Ectodermal cell (in vitro differentiated cells): ENCODE results near the gene DCAF16.

Source experiments
- H3K27ac ChIP-seq: 2 replicates; pipeline ENCODE4 v1.7.0; 2013; ENCODE audit warnings: mild to moderate bottlenecking, low read depth, low read length; ENCODE audit not compliant: insufficient read depth, poor library complexity, severe bottlenecking
- H3K27me3 ChIP-seq: 2 replicates; pipeline ENCODE4 v1.7.0; 2013; ENCODE audit warnings: mild to moderate bottlenecking, low read length; ENCODE audit not compliant: insufficient read depth, control insufficient read depth, poor library complexity, severe bottlenecking
- H3K36me3 ChIP-seq: one replicate; pipeline ENCODE4 v1.7.0; 2013; ENCODE audit warnings: low read length; ENCODE audit not compliant: control insufficient read depth, insufficient read depth
- H3K4me1 ChIP-seq: one replicate; pipeline ENCODE4 v1.7.0; 2013; ENCODE audit warnings: low read length; ENCODE audit not compliant: control insufficient read depth, insufficient read depth
- H3K4me3 ChIP-seq: 2 replicates; pipeline ENCODE4 v1.7.0; 2013; ENCODE audit warnings: low read depth, low read length, control low read depth; ENCODE audit not compliant: insufficient read depth
- H3K9me3 ChIP-seq: 2 replicates; pipeline ENCODE4 v1.7.0; 2013; ENCODE audit warnings: mild to moderate bottlenecking, low read length, moderate library complexity; ENCODE audit not compliant: control insufficient read depth
- WGBS, 2 experiments: methylation state at CpG; one replicate each; pipeline ENCODE4 v1.1.7; 2013; ENCODE audit warnings: missing lambda C conversion rate in 2 of 2; 5-methylcytosine and 5-hydroxymethylcytosine counted together

DCAF16 gene

DNA sequence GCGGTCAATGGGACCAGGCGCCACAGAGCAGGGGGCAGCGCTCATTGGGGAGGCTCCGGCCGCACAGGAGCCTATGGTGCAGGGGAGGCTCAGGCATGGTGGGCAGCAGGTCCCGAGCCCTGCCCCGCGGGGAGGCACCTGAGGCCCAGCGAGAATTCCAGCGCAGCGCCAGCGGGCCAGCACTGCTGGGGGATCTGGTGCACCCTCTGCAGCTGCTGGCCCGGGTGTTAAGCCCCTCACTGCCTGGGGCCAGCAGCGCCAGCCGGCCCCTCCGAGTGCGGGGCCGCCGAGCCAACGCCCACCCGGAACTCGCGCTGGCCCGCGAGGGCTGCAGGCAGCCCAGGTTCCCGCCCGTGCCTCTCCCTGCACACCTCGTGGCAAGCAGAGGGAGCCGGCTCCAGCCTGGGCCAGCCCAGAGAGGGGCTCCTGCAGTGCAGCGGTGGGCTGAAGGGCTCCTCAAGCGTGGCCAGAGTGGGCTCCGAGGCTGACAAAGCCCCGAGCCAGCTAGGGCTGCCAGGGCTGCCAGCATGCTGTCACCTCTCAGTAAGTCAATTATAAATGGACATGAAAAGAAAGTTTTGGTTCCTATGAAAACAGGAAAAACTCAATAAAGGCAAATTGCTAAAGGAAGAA is 43.6 kb downstream of the DCAF16 start:
- WGBS, 2 experiments, result 92 to 94% methylated on average over 33 of the region's 33 CpGs
- no peaks in the 10 kb centered on the region for H3K36me3 ChIP-seq
- H3K9me3 ChIP-seq, result no peaks in the 10 kb centered on the region
- H3K4me1 ChIP-seq, result no peaks in the 10 kb centered on the region
- no peaks in the 10 kb centered on the region for H3K27me3 ChIP-seq
- H3K4me3 ChIP-seq, result no peak overlapping the region
- H3K27ac ChIP-seq, result no peak overlapping the region

DNA sequence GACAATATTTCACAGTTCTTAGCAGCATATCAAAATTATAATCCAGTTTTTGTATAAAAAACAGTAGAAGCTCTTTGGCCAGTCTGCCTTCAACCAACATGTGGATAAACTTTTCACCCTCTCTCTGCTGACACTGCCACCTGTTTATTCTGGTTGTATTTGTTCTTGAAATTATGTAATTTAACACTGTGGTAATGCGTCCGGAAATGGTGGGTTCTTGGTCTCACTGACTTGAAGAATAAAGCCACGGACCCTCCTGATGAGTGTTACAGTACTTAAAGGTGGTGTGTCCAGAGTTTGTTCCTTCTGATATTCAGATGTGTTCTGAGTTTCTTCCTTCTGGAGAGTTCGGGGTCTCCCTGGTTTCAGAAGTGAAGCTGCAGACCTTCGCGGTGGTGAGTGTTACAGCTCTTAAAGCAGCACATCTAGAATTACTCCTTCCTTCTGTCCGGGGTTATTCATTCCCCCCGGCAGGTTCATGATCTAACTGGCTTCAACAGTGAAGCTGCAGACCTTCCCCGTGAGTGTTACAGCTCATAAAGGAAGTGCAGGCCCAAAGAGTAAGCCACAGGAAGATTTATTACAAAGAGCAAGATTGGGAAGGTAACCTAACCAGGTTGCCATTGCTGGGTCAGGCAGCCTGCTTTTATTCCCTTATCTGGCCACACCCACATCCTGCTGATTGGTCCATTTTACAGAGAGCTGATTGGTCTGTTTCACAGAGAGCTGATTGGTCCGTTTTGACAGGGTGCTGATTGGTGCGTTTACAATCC is 44.9 kb downstream of the DCAF16 start:
- Histone ChIP-seq H3K9me3 (no peaks in the 10 kb centered on the region), H3K27me3 (no peaks in the 10 kb centered on the region), H3K4me1 (no peaks in the 10 kb centered on the region), H3K4me3 (no peak overlapping the region), H3K27ac (no peak overlapping the region), H3K36me3 (no peaks in the 10 kb centered on the region)
- 89 to 90% methylated on average over 11 of the region's 11 CpGs for WGBS, 2 experiments

DNA sequence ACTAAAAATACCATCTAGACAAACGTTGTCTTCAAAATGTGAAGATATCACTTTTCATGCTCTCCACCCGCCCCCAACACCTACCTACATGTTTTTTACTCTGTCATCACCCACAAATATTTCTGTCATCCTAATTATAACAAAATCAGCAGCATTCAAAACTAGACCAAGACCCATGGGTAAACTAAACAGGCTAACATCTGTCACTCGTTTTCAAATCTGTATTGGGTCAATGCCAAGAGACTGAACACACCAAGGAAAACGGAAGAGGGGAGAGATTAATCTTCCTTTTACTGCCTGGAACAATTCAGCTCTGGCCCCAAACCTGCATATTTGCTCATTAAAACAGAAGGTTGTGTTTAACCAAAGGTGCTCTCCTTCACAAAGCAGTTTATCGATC is 46.6 kb downstream of the DCAF16 start:
- no peaks in the 10 kb centered on the region for H3K4me1 ChIP-seq
- WGBS, 2 experiments, result 79 to 82% methylated on average over 5 of the region's 5 CpGs
- no peak overlapping the region for H3K27ac ChIP-seq
- H3K27me3 ChIP-seq, result no peaks in the 10 kb centered on the region
- H3K4me3 ChIP-seq, result no peak overlapping the region
- no peaks in the 10 kb centered on the region for H3K36me3 ChIP-seq
- no peaks in the 10 kb centered on the region for H3K9me3 ChIP-seq

DNA sequence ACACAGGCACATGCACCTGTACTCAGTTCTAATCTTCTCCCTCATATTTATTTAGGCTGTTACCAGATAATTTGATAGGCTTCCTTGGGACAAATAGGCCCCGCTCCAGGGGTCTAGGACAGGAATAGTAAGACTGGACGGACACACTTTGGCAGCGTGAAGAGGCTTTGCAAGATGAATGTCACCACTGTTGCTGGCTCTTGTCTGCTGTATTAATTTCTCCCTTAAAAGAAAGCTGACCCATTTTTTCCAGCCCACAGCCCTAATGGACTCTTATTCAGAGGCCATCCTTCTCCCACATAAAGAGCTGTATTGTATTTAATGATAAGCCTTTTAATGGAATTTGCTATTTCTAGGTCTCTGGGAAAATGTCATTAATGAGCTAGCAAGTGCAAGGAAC is 47.1 kb downstream of the DCAF16 start:
- Histone ChIP-seq H3K27ac (no peak overlapping the region), H3K36me3 (no peaks in the 10 kb centered on the region), H3K27me3 (no peaks in the 10 kb centered on the region), H3K4me3 (no peak overlapping the region), H3K4me1 (no peaks in the 10 kb centered on the region), H3K9me3 (no peaks in the 10 kb centered on the region)
- WGBS, 2 experiments, result 94 to 97% methylated on average over 3 of the region's 3 CpGs

DNA sequence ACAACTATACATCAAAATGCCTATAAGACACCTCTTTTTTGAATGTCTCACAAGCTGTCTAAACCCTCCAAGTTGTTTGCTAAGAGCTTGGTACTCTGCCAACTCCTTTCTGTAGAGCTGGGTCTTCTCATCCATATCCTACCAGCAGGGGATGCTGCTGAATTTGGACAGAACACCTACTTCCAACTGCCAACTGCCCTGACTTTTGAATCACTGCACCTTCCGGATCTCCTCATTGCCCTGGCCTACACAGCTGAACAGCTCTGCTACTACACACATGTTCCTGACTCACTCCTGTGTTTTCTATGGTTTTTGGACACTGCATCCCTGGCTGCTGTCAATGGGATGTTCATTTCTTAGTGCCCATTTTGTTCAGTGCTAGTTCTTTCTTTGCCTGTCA is 47.8 kb downstream of the DCAF16 start:
- Histone ChIP-seq H3K36me3 (no peaks in the 10 kb centered on the region), H3K27me3 (no peaks in the 10 kb centered on the region), H3K4me1 (no peaks in the 10 kb centered on the region), H3K9me3 (no peaks in the 10 kb centered on the region), H3K27ac (no peak overlapping the region), H3K4me3 (no peak overlapping the region)
- 93 to 94% methylated on average over 1 of the region's 1 CpG for WGBS, 2 experiments

DNA sequence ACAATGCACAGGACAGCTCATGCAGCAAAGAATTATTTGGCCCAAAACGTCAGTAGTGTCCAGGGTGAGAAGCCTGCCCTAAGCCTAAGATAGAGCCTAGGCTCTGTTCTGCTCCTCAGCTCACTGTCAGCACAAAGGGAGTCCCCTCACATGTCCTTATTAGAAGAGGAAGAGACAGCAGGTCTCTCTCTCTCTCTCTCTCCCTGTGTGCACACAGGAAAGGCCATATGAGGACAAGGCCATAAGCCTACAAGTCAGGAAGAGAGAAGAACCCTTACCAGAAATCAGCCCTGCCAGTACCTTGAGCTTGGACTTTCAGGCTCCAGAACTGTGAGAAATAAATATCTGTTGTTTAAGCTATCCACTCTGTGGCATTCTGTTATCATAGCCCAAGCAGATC is 49.5 kb downstream of the DCAF16 start:
- 60 to 63% methylated on average over 1 of the region's 1 CpG for WGBS, 2 experiments
- no peaks in the 10 kb centered on the region for H3K36me3 ChIP-seq
- no peaks in the 10 kb centered on the region for H3K9me3 ChIP-seq
- no peak overlapping the region for H3K27ac ChIP-seq
- H3K4me3 ChIP-seq, result no peak overlapping the region
- H3K27me3 ChIP-seq, result no peaks in the 10 kb centered on the region
- no peaks in the 10 kb centered on the region for H3K4me1 ChIP-seq

DNA sequence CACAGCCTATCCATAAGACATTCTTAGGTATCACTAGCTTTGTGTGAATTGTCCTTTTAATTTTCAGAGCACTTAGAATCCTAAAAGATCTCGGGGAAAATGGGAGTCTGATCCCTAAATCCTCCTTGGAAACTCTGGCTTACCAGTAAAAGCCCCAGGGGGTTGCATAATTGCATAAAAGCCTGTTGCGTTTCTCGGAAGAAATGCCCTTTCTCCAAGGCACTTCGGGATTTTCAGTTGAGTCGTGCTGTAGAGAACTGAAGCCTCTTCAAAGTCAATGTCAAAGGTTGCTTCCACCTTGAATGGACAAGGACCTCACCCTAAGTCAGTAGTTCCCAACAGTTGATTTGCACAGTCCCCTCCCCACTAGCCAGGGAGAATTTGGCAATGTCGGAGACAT is 49.9 kb downstream of the DCAF16 start:
- Histone ChIP-seq H3K27ac (no peak overlapping the region), H3K27me3 (no peaks in the 10 kb centered on the region), H3K9me3 (no peaks in the 10 kb centered on the region), H3K36me3 (no peaks in the 10 kb centered on the region), H3K4me1 (no peaks in the 10 kb centered on the region), H3K4me3 (no peak overlapping the region)
- 47 to 56% methylated on average over 6 of the region's 6 CpGs for WGBS, 2 experiments

DNA sequence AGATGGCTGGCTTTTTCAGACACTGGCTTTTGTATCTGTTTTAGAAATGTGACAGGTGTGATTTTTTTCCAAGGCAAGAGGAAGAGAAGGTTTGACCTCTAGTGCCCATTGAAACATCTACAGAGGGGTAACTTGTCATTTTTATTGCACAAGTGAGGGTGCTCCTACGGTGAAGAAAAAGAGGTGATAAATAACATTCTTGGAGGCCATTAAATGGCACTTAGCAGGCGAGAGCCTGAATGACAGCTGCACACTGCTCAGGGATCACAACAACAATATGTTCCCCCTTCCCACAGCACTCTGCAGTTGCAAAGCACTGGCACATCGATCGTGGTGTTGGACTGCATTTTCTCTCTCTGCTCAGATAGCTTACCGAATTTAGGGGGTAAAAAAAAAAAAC is 52.1 kb downstream of the DCAF16 start:
- WGBS, 2 experiments, result 84 to 91% methylated on average over 5 of the region's 5 CpGs
- Histone ChIP-seq H3K36me3 (no peaks in the 10 kb centered on the region), H3K4me3 (no peak overlapping the region), H3K4me1 (no peaks in the 10 kb centered on the region), H3K9me3 (no peaks in the 10 kb centered on the region), H3K27me3 (no peaks in the 10 kb centered on the region), H3K27ac (no peak overlapping the region)

DNA sequence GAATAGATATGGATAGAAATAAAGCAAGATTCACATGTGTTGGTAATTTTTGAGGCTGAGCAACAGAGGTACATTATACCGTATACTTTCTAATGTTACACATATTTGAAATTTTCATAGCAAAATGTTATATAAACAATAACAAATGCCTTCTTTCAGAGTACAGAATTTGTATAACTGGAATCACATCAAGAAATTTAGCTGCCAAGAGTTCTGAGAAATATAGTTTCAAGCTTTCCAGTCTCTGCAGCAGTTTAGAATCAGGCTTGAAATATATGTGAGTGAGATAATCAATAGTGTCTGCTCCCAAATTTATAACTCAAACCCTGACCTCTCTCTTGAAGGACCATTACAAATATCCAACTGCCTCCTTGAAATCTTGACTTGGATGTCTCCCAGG is 52.9 kb downstream of the DCAF16 start:
- no peak overlapping the region for H3K27ac ChIP-seq
- WGBS, 2 experiments, result 100% methylated on average over 1 of the region's 1 CpG; no CpG with 5 or more reads in 1 of the 2 experiments

DNA sequence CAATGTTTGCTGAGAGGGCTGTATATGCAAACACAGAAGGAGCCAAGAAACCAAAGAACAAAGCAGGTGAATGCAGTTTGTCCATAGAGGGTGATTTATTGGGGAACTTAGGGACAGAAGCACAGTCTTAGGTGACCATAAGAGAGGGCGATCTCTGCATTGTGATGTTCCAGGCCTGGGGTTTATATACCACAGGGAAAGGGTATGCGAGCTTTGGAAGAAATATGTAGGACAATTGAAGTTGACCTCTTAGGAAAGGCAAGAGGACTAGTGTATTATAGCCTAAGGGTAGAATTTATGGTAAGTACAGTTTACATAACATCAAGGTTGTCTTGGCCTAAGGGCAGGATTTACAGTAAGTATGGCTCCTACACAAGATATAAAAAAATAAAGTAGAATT is 56.9 kb downstream of the DCAF16 start:
- no peak overlapping the region for H3K27ac ChIP-seq
- no peaks in the 10 kb centered on the region for H3K9me3 ChIP-seq
- H3K27me3 ChIP-seq, result no peaks in the 10 kb centered on the region
- 93 to 95% methylated on average over 2 of the region's 2 CpGs for WGBS, 2 experiments
- H3K4me3 ChIP-seq, result no peak overlapping the region
- no peaks in the 10 kb centered on the region for H3K4me1 ChIP-seq
- no peaks in the 10 kb centered on the region for H3K36me3 ChIP-seq

More for the DNA sequence above, 52.9 kb downstream of the DCAF16 start:
- Histone ChIP-seq H3K27me3 (no peaks in the 10 kb centered on the region), H3K4me1 (no peaks in the 10 kb centered on the region), H3K4me3 (no peak overlapping the region), H3K9me3 (no peaks in the 10 kb centered on the region), H3K36me3 (no peaks in the 10 kb centered on the region)
